Fibroblast of lung (primary cell): Measurements from ENCODE around the gene RBBP5. TPM values are rescaled to one million over a fixed set of nuclear protein-coding genes. Genes with fewer than 3 reads are reported as not detected.

Experiments
- DNase-seq, 2 donors: peaks; one replicate each; pipeline versions ENCODE4 v3.0.0 to v3.0.0-alpha.2; 2010; ENCODE audit warnings: low read depth in 2 of 2
- H2AFZ ChIP-seq: 2 replicates; pipeline ENCODE4 v1.5.1; 2012; ENCODE audit warnings: low read length, control low read depth, inconsistent platforms
- H3K27ac ChIP-seq: 2 replicates; pipeline ENCODE4 v1.5.1; 2011; ENCODE audit warnings: low read length, control low read depth; ENCODE audit not compliant: insufficient read depth
- H3K27me3 ChIP-seq: 2 replicates; pipeline ENCODE4 v1.5.1; 2011; ENCODE audit warnings: mild to moderate bottlenecking, low read length; ENCODE audit not compliant: control insufficient read depth, insufficient read depth
- H3K36me3 ChIP-seq: 2 replicates; pipeline ENCODE4 v1.5.1; 2011; ENCODE audit warnings: low read length; ENCODE audit not compliant: control insufficient read depth, insufficient read depth
- H3K4me1 ChIP-seq: 2 replicates; pipeline ENCODE4 v1.5.1; 2011; ENCODE audit warnings: low read length; ENCODE audit not compliant: control insufficient read depth, insufficient read depth; ENCODE audit errors: extremely low read depth
- H3K4me2 ChIP-seq: 2 replicates; pipeline ENCODE4 v1.5.1; 2011; ENCODE audit warnings: low read length, control low read depth; ENCODE audit not compliant: insufficient read depth; ENCODE audit errors: extremely low read depth
- H3K4me3 ChIP-seq, 4 experiments: fragments of 200-600 bp in 1 of 4; sonication (generic) in 1 of 4; replicated peaks in 1 of 4; 2 replicates each; pipeline ENCODE4 v1.5.1; 2011 to 2016; ENCODE audit warnings: low read length in 4 of 4, low read depth in 3 of 4, mild to moderate bottlenecking in 3 of 4, control low read depth in 2 of 4, inconsistent platforms in 1 of 4, mixed read lengths in 1 of 4; ENCODE audit not compliant: insufficient read depth in 1 of 4; ENCODE audit errors: control extremely low read depth in 1 of 4
- H3K79me2 ChIP-seq: 2 replicates; pipeline ENCODE4 v1.5.1; 2012; ENCODE audit warnings: mild to moderate bottlenecking, low read length, inconsistent platforms; ENCODE audit not compliant: control insufficient read depth, insufficient read depth
- H3K9ac ChIP-seq: 2 replicates; pipeline ENCODE4 v1.5.1; 2011; ENCODE audit warnings: mild to moderate bottlenecking, low read length, control low read depth; ENCODE audit not compliant: insufficient read depth
- H3K9me3 ChIP-seq: 2 replicates; pipeline ENCODE4 v1.5.1; 2012; ENCODE audit warnings: low read depth, low read length; ENCODE audit not compliant: control insufficient read depth, insufficient read depth
- H4K20me1 ChIP-seq: 2 replicates; pipeline ENCODE4 v1.5.1; 2011; ENCODE audit warnings: low read length; ENCODE audit not compliant: control insufficient read depth, insufficient read depth; ENCODE audit errors: extremely low read depth
- CTCF ChIP-seq, 2 donors: IDR thresholded peaks in 1 of 2; conservative IDR thresholded peaks in 1 of 2; 1 replicate in 1 of 2; 2 replicates in 1 of 2; pipeline ENCODE4 v1.5.1; 2011 to 2012; ENCODE audit warnings: low read length in 2 of 2, control low read depth in 1 of 2, inconsistent platforms in 1 of 2, low read depth in 1 of 2, mild to moderate bottlenecking in 1 of 2
- EZH2 ChIP-seq: IDR thresholded peaks from 2 replicates; pipeline ENCODE4 v1.5.1; 2012; ENCODE audit warnings: low read length, control low read depth, mild to moderate bottlenecking; ENCODE audit errors: missing control alignments
- polyA plus RNA-seq, 2 donors: library from polyadenylated mRNA; depleted of rRNA in 1 of 2; stranded (reverse) in 1 of 2; unstranded in 1 of 2; fragments of >200 nt; gene quantifications; 2 replicates each; pipeline ENCODE4 v1.2.1, GENCODE V29; 2011 to 2012; ENCODE audit warnings: missing spikeins in 1 of 2
- total RNA-seq: library from RNA; depleted of rRNA; stranded (reverse); fragments of >200 nt; gene quantifications from 2 replicates; pipeline ENCODE4 v1.2.1, GENCODE V29; 2014

RBBP5 gene
- total and polyA plus RNA-seq, 2 donors (not counting 1 experiment from before 2014, with no cell fraction given), result 16.4 to 19.8 TPM

GRCh38 chr1:205054013-205054412 lies 67.8 kb downstream of the RBBP5 start:
- no peaks in the 10 kb centered on the region for H3K4me1 ChIP-seq
- H3K9me3 ChIP-seq, result no peaks in the 10 kb centered on the region
- H3K4me2 ChIP-seq, result no peak overlapping the region
- H3K27ac ChIP-seq, result no peak overlapping the region
- no peaks in the 10 kb centered on the region for H4K20me1 ChIP-seq
- H3K36me3 ChIP-seq, result no peaks in the 10 kb centered on the region
- no peak for DNase-seq
- no peak overlapping the region for H2AFZ ChIP-seq
- TF ChIP-seq CTCF (conservative IDR thresholded peaks at IDR 0.05 in 1 of 2, IDR thresholded peaks at IDR 0.05 in 1 of 2; ENCODE audit: low read depth in 1 of 2, low read length in 2 of 2), result no peak
- no peak for TF ChIP-seq EZH2
- no peak overlapping the region for H3K4me3 ChIP-seq
- H3K79me2 ChIP-seq, result no peaks in the 10 kb centered on the region
- peaks cover 14% of the 10 kb centered on the region for H3K27me3 ChIP-seq
- H3K9ac ChIP-seq, result no peak overlapping the region

- H3K27me3 ChIP-seq, result peaks cover 14% of the 10 kb centered on the region
- no peaks in the 10 kb centered on the region for H3K36me3 ChIP-seq
- no peaks in the 10 kb centered on the region for H3K4me1 ChIP-seq
- TF ChIP-seq EZH2, result no peak
- TF ChIP-seq CTCF (conservative IDR thresholded peaks at IDR 0.05 in 1 of 2, IDR thresholded peaks at IDR 0.05 in 1 of 2; ENCODE audit: low read depth in 1 of 2, low read length in 2 of 2), result no peak
- H2AFZ ChIP-seq, result no peak overlapping the region
- H3K4me2 ChIP-seq, result no peak overlapping the region
- H3K79me2 ChIP-seq, result no peaks in the 10 kb centered on the region
- H3K27ac ChIP-seq, result no peak overlapping the region
- no peak overlapping the region for H3K9ac ChIP-seq
- H4K20me1 ChIP-seq, result no peaks in the 10 kb centered on the region
- DNase-seq, result no peak
- H3K4me3 ChIP-seq, result no peak overlapping the region
- no peaks in the 10 kb centered on the region for H3K9me3 ChIP-seq
Measured at GRCh38 chr1:205053296-205053695, 68.5 kb downstream of the RBBP5 start.

GRCh38 chr1:205052690-205053089 lies 69.1 kb downstream of the RBBP5 start:
- DNase-seq, result no peak
- Histone ChIP-seq H3K79me2 (no peaks in the 10 kb centered on the region), H4K20me1 (no peaks in the 10 kb centered on the region), H3K9ac (no peak overlapping the region), H3K4me2 (no peak overlapping the region), H3K27me3 (peaks cover 14% of the 10 kb centered on the region), H3K4me1 (no peaks in the 10 kb centered on the region), H3K36me3 (no peaks in the 10 kb centered on the region), H3K9me3 (no peaks in the 10 kb centered on the region), H3K27ac (no peak overlapping the region), H2AFZ (no peak overlapping the region), H3K4me3 (no peak overlapping the region)
- TF ChIP-seq CTCF (conservative IDR thresholded peaks at IDR 0.05 in 1 of 2, IDR thresholded peaks at IDR 0.05 in 1 of 2; ENCODE audit: low read depth in 1 of 2, low read length in 2 of 2), result no peak
- no peak for TF ChIP-seq EZH2
